Panc1 (cell line): Measurements from ENCODE around the gene NDUFB8. TPM values are rescaled to one million over a fixed set of nuclear protein-coding genes. Genes with fewer than 3 reads are reported as not detected.

Experiments
- ATAC-seq: fragments of 200-7000 bp; cut with Tn5 transposase; 2 replicates; pipeline ENCODE4 v1.9.1; 2020; ENCODE audit warnings: mild to moderate bottlenecking, moderate library complexity
- BruUV-seq: library from RNA; stranded (reverse); fragments of 400-500 nt; replicated peaks from 2 replicates; lab custom pipeline; 2021; lab: Mats Ljungman, UMichigan
- CTCF ChIA-PET: fragments of 300-600 bp; sonication (Branson Sonifier 250); formaldehyde crosslinking; loops from one replicate; lab custom pipeline; 2022; ENCODE audit warnings: antibody characterized with exemption; lab: Charles Lee
- POLR2A ChIA-PET: fragments of 300-600 bp; sonication (Branson Sonifier 250); formaldehyde crosslinking; loops from one replicate; lab custom pipeline; 2022; ENCODE audit warnings: antibody characterized with exemption; lab: Charles Lee
- DNase-seq: peaks from one replicate; pipeline ENCODE4 v3.0.0-alpha.2; 2010; ENCODE audit warnings: low read depth, low spot score
- H3K27ac ChIP-seq: 2 replicates; pipeline ENCODE4 v1.5.1; 2011; ENCODE audit warnings: mild to moderate bottlenecking, low read length, inconsistent platforms
- H3K27me3 ChIP-seq: fragments of 200-500 bp; sonication (Bioruptor generic); 2 replicates; pipeline ENCODE4 v1.6.0; 2014; ENCODE audit warnings: low read length, inconsistent platforms; ENCODE audit not compliant: control insufficient read depth, insufficient read depth
- H3K36me3 ChIP-seq: fragments of 200-500 bp; sonication (Bioruptor generic); 2 replicates; pipeline ENCODE4 v1.5.1; 2014; ENCODE audit warnings: inconsistent platforms, mild to moderate bottlenecking, low read length, moderate library complexity; ENCODE audit not compliant: control insufficient read depth, insufficient read depth
- H3K4me1 ChIP-seq: 2 replicates; pipeline ENCODE4 v1.5.1; 2011; ENCODE audit warnings: inconsistent platforms, mild to moderate bottlenecking, low read length, moderate library complexity; ENCODE audit not compliant: control insufficient read depth, insufficient read depth
- H3K4me3 ChIP-seq, 2 experiments: 2 replicates each; pipeline ENCODE4 v1.5.1; 2011 to 2012; ENCODE audit warnings: low read depth in 2 of 2, low read length in 2 of 2, mild to moderate bottlenecking in 2 of 2, inconsistent platforms in 1 of 2, moderate library complexity in 1 of 2
- H3K9me3 ChIP-seq: fragments of 200-500 bp; sonication (Bioruptor generic); 2 replicates; pipeline ENCODE4 v1.5.1; 2014; ENCODE audit warnings: low read depth, mild to moderate bottlenecking, inconsistent platforms, low read length, moderate library complexity; ENCODE audit not compliant: control insufficient read depth, insufficient read depth
- POLR2AphosphoS5 ChIP-seq: IDR thresholded peaks from 2 replicates; pipeline ENCODE4 v1.6.1; 2012; ENCODE audit warnings: mild to moderate bottlenecking, low read depth, low read length, moderate library complexity
- SIN3A ChIP-seq: IDR thresholded peaks from 2 replicates; pipeline ENCODE4 v1.6.1; 2012; ENCODE audit warnings: low read depth, mild to moderate bottlenecking, low read length, moderate library complexity, borderline replicate concordance; ENCODE audit not compliant: insufficient read depth
- TCF7L2 ChIP-seq: IDR thresholded peaks from 2 replicates; pipeline ENCODE4 v1.6.1; 2011; ENCODE audit warnings: mild to moderate bottlenecking, low read depth, low read length, inconsistent platforms
- in situ Hi-C: cut with HindIII; loops from 2 replicates; pipeline ENCODE4 v1.10.0; 2016; ENCODE audit warnings: low sequenced_read_pairs, low pct_unique_long_range_greater_than_20kb
- intact Hi-C: fragments of 100-400 bp; cut with micrococcal nuclease; formaldehyde crosslinking; loops from one replicate; pipeline ENCODE4 v1.10.0; 2022; ENCODE audit not compliant: unreplicated experiment
- total RNA-seq: library from RNA; stranded (reverse); gene quantifications from one replicate; pipeline ENCODE4 v1.2.1, GENCODE V29; 2021; ENCODE audit not compliant: unreplicated experiment
- TF ChIP-seq, protein P1 (sequence below): fragments of 450-650 bp; IDR thresholded peaks from 2 replicates; pipeline ENCODE4 v1.5.1; 2017; ENCODE audit warnings: mild to moderate bottlenecking
- TF ChIP-seq, protein P2 (sequence below), 2 experiments: IDR thresholded peaks; 2 replicates each; pipeline ENCODE4 v1.6.1; 2011 to 2012; ENCODE audit warnings: low read depth in 2 of 2, control low read depth in 1 of 2, low read length in 1 of 2, mild to moderate bottlenecking in 1 of 2, moderate library complexity in 1 of 2; ENCODE audit not compliant: insufficient read depth in 1 of 2

Gene NDUFB8
- total RNA-seq, 1 experiment from 2014 or later = 242 TPM

DNA sequence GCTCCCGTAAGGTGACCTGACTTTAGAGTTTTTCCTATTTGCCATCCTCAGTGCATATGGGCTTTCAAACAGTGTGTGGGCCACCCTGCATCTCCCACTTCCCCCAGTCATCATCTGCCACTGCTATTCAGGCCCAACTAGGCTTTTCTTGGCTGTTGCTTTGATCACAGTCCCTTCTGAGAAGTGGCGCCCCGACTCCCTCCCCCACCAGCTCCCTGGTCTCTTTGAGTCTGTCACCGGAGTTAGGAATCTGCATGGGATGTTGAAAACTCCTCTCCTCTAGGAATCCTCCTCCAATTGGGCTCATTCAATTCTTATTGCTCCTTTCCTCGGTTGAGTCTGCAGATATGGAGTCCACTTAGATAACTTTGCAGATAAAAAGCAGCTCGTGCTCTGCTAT, 38.2 kb upstream of the NDUFB8 start:
- ATAC-seq = no peak
- Histone ChIP-seq H3K36me3 (no peaks in the 10 kb centered on the region), H3K4me3 (no peak overlapping the region), H3K27ac (no peak overlapping the region), H3K4me1 (no peaks in the 10 kb centered on the region), H3K9me3 (no peaks in the 10 kb centered on the region), H3K27me3 (no peaks in the 10 kb centered on the region; the same call in 1 of the 2 replicates)
- intact Hi-C loops = no loop called here
- no TSS peak for BruUV-seq
- no peak for DNase-seq
- in situ Hi-C loops = no loop called here
- ChIA-PET CTCF (interaction anchor here (1.4 to 1.8 kb wide), 2 partner anchors 176 to 311 kb away, joined by 4 read pairs; no protein-coding TSS in a partner anchor), POLR2A (interaction anchor here (0.6 kb wide), 1 partner anchor 178 kb away, joined by 3 read pairs; the partner anchor contains the start of gene PAX2)
- TF ChIP-seq, protein P1, sequence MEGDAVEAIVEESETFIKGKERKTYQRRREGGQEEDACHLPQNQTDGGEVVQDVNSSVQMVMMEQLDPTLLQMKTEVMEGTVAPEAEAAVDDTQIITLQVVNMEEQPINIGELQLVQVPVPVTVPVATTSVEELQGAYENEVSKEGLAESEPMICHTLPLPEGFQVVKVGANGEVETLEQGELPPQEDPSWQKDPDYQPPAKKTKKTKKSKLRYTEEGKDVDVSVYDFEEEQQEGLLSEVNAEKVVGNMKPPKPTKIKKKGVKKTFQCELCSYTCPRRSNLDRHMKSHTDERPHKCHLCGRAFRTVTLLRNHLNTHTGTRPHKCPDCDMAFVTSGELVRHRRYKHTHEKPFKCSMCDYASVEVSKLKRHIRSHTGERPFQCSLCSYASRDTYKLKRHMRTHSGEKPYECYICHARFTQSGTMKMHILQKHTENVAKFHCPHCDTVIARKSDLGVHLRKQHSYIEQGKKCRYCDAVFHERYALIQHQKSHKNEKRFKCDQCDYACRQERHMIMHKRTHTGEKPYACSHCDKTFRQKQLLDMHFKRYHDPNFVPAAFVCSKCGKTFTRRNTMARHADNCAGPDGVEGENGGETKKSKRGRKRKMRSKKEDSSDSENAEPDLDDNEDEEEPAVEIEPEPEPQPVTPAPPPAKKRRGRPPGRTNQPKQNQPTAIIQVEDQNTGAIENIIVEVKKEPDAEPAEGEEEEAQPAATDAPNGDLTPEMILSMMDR = no peak
- TF ChIP-seq TCF7L2 = no peak
- no peak for TF ChIP-seq POLR2AphosphoS5
- TF ChIP-seq, protein P2, sequence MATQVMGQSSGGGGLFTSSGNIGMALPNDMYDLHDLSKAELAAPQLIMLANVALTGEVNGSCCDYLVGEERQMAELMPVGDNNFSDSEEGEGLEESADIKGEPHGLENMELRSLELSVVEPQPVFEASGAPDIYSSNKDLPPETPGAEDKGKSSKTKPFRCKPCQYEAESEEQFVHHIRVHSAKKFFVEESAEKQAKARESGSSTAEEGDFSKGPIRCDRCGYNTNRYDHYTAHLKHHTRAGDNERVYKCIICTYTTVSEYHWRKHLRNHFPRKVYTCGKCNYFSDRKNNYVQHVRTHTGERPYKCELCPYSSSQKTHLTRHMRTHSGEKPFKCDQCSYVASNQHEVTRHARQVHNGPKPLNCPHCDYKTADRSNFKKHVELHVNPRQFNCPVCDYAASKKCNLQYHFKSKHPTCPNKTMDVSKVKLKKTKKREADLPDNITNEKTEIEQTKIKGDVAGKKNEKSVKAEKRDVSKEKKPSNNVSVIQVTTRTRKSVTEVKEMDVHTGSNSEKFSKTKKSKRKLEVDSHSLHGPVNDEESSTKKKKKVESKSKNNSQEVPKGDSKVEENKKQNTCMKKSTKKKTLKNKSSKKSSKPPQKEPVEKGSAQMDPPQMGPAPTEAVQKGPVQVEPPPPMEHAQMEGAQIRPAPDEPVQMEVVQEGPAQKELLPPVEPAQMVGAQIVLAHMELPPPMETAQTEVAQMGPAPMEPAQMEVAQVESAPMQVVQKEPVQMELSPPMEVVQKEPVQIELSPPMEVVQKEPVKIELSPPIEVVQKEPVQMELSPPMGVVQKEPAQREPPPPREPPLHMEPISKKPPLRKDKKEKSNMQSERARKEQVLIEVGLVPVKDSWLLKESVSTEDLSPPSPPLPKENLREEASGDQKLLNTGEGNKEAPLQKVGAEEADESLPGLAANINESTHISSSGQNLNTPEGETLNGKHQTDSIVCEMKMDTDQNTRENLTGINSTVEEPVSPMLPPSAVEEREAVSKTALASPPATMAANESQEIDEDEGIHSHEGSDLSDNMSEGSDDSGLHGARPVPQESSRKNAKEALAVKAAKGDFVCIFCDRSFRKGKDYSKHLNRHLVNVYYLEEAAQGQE (IDR thresholded peaks at IDR 0.05; ENCODE audit: insufficient read depth in 1 of 2, low read depth in 2 of 2, low read length in 1 of 2) = no peak
- TF ChIP-seq SIN3A = no peak

DNA sequence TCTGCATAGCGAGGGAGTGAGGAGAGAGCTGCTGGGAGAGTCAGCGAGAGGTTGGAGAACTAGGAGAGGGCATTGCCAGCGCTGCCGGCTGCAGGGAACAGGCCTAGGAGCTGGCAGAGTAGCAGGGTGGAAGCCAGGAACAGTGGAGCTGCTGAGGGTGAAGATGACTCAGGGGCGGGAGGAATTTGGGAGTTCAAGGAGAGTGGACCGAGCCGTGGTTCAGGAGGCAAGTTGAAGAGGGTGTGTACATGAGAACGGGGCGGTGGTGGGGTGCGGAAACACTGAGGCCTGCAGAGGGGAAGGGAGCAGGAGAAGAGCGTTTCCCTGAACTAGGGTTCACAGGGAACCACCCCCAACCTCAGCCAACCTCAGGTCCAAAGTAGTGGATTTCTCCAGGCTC, 37.6 kb upstream of the NDUFB8 start:
- in situ Hi-C loops = no loop called here
- H3K27me3 ChIP-seq = no peaks in the 10 kb centered on the region; the same call in 1 of the 2 replicates
- POLR2A ChIA-PET = no interaction called here

More for the DNA sequence above, 37.6 kb upstream of the NDUFB8 start:
- ATAC-seq (no peak), DNase-seq (no peak)
- intact Hi-C loops = no loop called here
- H3K27ac ChIP-seq = no peak overlapping the region
- BruUV-seq = no TSS peak
- H3K36me3 ChIP-seq = no peaks in the 10 kb centered on the region
- no peaks in the 10 kb centered on the region for H3K9me3 ChIP-seq
- TF ChIP-seq, protein P2 (IDR thresholded peaks at IDR 0.05; ENCODE audit: insufficient read depth in 1 of 2, low read depth in 2 of 2, low read length in 1 of 2) = no peak
- CTCF ChIA-PET = interaction anchor here (1.4 kb wide), 1 partner anchor 176 kb away, joined by 4 read pairs; no protein-coding TSS in a partner anchor
- no peaks in the 10 kb centered on the region for H3K4me1 ChIP-seq
- no peak overlapping the region for H3K4me3 ChIP-seq
